ENCODE data around the gene BCL7B.
"Not testable (repeated sequence)": the region's sequence is repeated elsewhere in the genome, so short reads cannot be mapped to it uniquely, and the experiment has no call there.

The BCL7B gene

GRCh38 chr7:73533742-73534141 is 23.7 kb downstream of the BCL7B start:
- DNase-seq: no peak

GRCh38 chr7:73532224-73532623 is 25.3 kb downstream of the BCL7B start:
- no peak for DNase-seq

- no peak for DNase-seq
Measured at GRCh38 chr7:73530800-73531199, 26.7 kb downstream of the BCL7B start.

GRCh38 chr7:73526896-73527821 is 30.3 kb downstream of the BCL7B start:
- DNase-seq: no peak

- DNase-seq: not testable (repeated sequence)
Measured at GRCh38 chr7:73526158-73526494, 31.4 kb downstream of the BCL7B start.

GRCh38 chr7:73522105-73522872 is 35.2 kb downstream of the BCL7B start, which contains the start of gene BAZ1B:
Gene BAZ1B, minus strand, starts transcription at chr7:73522293. Its CDS starts 360 bp downstream, at chr7:73521933.
- DNase-seq: peak; percentile 88 to 99 (median 97)

GRCh38 chr7:73521636-73522104 is 35.8 kb downstream of the BCL7B start:
- DNase-seq: peak in 7 of 14 donors; percentile 52 to 94 (median 74)

- peak in 4 of 14 donors; percentile 2 to 35 (median 28) for DNase-seq
Measured at GRCh38 chr7:73520673-73521635, 36.5 kb downstream of the BCL7B start.

- peak in 1 of 14 donors; percentile 1 for DNase-seq
Measured at GRCh38 chr7:73519867-73520672, 37.4 kb downstream of the BCL7B start.

GRCh38 chr7:73518470-73518869 is 39.0 kb downstream of the BCL7B start:
- no peak for DNase-seq

- DNase-seq: no peak
Measured at GRCh38 chr7:73517241-73517995, 40.1 kb downstream of the BCL7B start.

- no peak for DNase-seq
Measured at GRCh38 chr7:73515178-73515577, 42.3 kb downstream of the BCL7B start.

GRCh38 chr7:73512018-73512780 is 45.3 kb downstream of the BCL7B start:
- DNase-seq: no peak

- DNase-seq: no peak
Measured at GRCh38 chr7:73509463-73509862, 48.0 kb downstream of the BCL7B start.

- no peak for DNase-seq
Measured at GRCh38 chr7:73507556-73507955, 49.9 kb downstream of the BCL7B start.

- no peak for DNase-seq
Measured at GRCh38 chr7:73504920-73505319, 52.6 kb downstream of the BCL7B start.

- no peak for DNase-seq
Measured at GRCh38 chr7:73504017-73504416, 53.5 kb downstream of the BCL7B start.

GRCh38 chr7:73503229-73503628 is 54.3 kb downstream of the BCL7B start:
- DNase-seq: no peak

- no peak for DNase-seq
Measured at GRCh38 chr7:73496626-73497025, 60.9 kb downstream of the BCL7B start.

- not testable (repeated sequence) for DNase-seq
Measured at GRCh38 chr7:73495507-73495906, 62.0 kb downstream of the BCL7B start.

Data from C1 segment of cervical spinal cord (tissue), 14 donors.